Mesothelial cell of epicardium (in vitro differentiated cells): ENCODE measurements around the gene GJA5. TPM values are rescaled to one million over a fixed set of nuclear protein-coding genes. Genes with fewer than 3 reads are reported as not detected.

Experiments used
- DNase-seq, 2 experiments: peaks; one replicate each; pipeline ENCODE4 v3.0.0; 2021; ENCODE audit warnings: low spot score in 2 of 2; ENCODE audit not compliant: unreplicated experiment in 2 of 2
- H3K27ac Mint-ChIP-seq: 2 replicates; pipeline ENCODE4 v1.8.0; 2021; ENCODE audit warnings: mixed read lengths
- H3K27me3 Mint-ChIP-seq: 2 replicates; pipeline ENCODE4 v1.8.0; 2021; ENCODE audit warnings: low read depth, mixed read lengths
- H3K36me3 Mint-ChIP-seq: 2 replicates; pipeline ENCODE4 v1.8.0; 2021; ENCODE audit warnings: mixed read lengths
- H3K4me1 Mint-ChIP-seq: 2 replicates; pipeline ENCODE4 v1.8.0; 2021; ENCODE audit warnings: mixed read lengths
- H3K4me3 Mint-ChIP-seq: 2 replicates; pipeline ENCODE4 v1.8.0; 2021; ENCODE audit warnings: mild to moderate bottlenecking, moderate library complexity, mixed read lengths
- H3K9me3 Mint-ChIP-seq: 2 replicates; pipeline ENCODE4 v1.8.0; 2021; ENCODE audit warnings: mixed read lengths
- CTCF ChIP-seq: fragments of 200-600 bp; sonication (generic); IDR thresholded peaks from one replicate; pipeline ENCODE4 v1.5.0; 2021; ENCODE audit warnings: antibody characterized with exemption; ENCODE audit not compliant: unreplicated experiment
- total RNA-seq: library from RNA; stranded (reverse); gene quantifications from 3 replicates; pipeline ENCODE4 v1.2.1, GENCODE V29; 2021

Gene GJA5
- total RNA-seq, 1 donor from 2014 or later, result 1.3 TPM

DNA sequence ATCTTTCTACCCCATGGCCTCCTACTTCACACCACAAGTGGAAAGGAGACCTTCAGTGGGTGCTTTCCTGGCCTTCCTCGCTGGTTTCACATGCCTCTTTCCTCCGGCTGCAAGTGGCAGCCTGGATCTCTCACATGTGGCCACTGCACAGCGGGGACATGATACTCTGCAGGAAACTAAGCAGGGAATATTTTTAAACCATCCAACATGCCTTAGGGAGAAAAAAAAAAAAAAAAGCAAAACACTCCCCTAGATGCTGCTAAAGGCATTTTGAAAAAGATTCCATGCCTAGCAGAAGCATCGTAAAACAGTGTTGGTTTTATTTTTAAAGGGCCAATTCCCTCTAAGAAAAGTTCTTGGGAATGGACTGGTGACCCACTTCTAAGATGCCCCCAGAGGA lies 12.2 kb upstream of the GJA5 start:
- Mint-ChIP-seq H3K9me3 (no peaks in the 10 kb centered on the region), H3K4me1 (peaks cover 11% of the 10 kb centered on the region), H3K27me3 (peaks cover 27% of the 10 kb centered on the region), H3K36me3 (no peaks in the 10 kb centered on the region), H3K4me3 (no peak overlapping the region), H3K27ac (no peak overlapping the region)
- TF ChIP-seq CTCF, result no peak
- DNase-seq, result no peak

- Mint-ChIP-seq H3K4me3 (no peak overlapping the region), H3K9me3 (no peaks in the 10 kb centered on the region), H3K27ac (no peak overlapping the region), H3K27me3 (peaks cover 25% of the 10 kb centered on the region), H3K4me1 (peaks cover 11% of the 10 kb centered on the region), H3K36me3 (no peaks in the 10 kb centered on the region)
- DNase-seq, result no peak
- no peak for TF ChIP-seq CTCF
Measured at GRCh38 chr1:147771226-147772125, 11.1 kb upstream of the GJA5 start.

DNA sequence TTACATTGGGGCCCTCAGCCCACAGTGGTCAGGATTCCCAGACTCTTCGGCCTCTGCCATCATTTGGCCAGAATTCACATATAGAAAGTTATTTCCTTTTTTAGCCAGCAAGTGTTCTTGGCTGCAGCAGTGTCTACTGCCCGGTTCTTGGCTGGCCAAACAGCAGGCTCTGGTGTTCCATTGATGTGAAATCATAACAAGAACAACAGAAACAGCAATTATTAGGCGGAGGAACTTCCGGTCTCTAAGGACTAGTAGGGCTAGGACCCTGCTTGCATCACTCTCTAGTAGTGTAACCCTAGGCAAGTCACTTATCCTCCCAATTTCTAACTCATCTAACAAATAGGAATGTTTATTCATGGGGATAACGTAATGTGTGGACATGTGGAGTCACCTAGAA lies 8.7 kb upstream of the GJA5 start:
- no peak for DNase-seq
- Mint-ChIP-seq H3K4me1 (peaks cover 11% of the 10 kb centered on the region), H3K27me3 (peaks cover 20% of the 10 kb centered on the region), H3K9me3 (no peaks in the 10 kb centered on the region), H3K27ac (no peak overlapping the region), H3K4me3 (no peak overlapping the region), H3K36me3 (no peaks in the 10 kb centered on the region)
- no peak for TF ChIP-seq CTCF

DNA sequence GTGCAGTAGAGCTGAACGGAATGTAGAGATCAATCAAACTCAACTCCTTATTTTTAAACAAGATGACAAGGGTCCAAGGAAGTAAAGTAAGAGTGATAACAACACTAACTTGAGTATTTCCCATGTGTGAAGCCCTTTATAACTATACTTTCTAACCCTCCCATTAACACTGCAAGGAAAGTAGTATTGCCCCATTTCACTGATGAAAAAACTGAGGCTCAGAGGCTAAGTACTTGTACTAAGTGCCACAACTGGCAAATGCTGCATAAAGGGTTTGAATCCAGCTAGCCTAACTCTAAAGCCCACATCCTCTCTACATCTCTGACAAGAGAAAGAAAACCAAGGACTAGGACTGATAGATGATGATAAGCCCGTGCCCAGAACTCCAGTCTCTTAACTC lies 8.2 kb upstream of the GJA5 start:
- no peak for TF ChIP-seq CTCF
- no peaks in the 10 kb centered on the region for H3K9me3 Mint-ChIP-seq
- DNase-seq, result no peak

GRCh38 chr1:147768101-147768500 lies 7.7 kb upstream of the GJA5 start:
- TF ChIP-seq CTCF, result no peak
- no peak for DNase-seq
- Mint-ChIP-seq H3K36me3 (no peaks in the 10 kb centered on the region), H3K27ac (no peak overlapping the region), H3K4me1 (peaks cover 4% of the 10 kb centered on the region), H3K9me3 (no peaks in the 10 kb centered on the region), H3K4me3 (no peak overlapping the region), H3K27me3 (peaks cover 13% of the 10 kb centered on the region)

More for the DNA sequence above, 8.2 kb upstream of the GJA5 start:
- Mint-ChIP-seq H3K4me1 (peaks cover 9% of the 10 kb centered on the region), H3K36me3 (no peaks in the 10 kb centered on the region), H3K4me3 (no peak overlapping the region), H3K27me3 (peaks cover 15% of the 10 kb centered on the region), H3K27ac (no peak overlapping the region)
